HFFc6 (cell line): ENCODE measurements around the gene SDCBP2. TPM values are rescaled to one million over a fixed set of nuclear protein-coding genes. Genes with fewer than 3 reads are reported as not detected.

ENCODE experiments used
- DNase-seq: peaks from one replicate; pipeline ENCODE4 v3.0.0-alpha.2; 2018
- H3K27ac Mint-ChIP-seq: 2 replicates; pipeline ENCODE4 v1.8.0; 2020; ENCODE audit warnings: mild to moderate bottlenecking, mixed read lengths
- H3K27me3 Mint-ChIP-seq: 2 replicates; pipeline ENCODE4 v1.8.0; 2021; ENCODE audit warnings: mild to moderate bottlenecking, moderate library complexity, mixed read lengths; ENCODE audit not compliant: insufficient read depth
- H3K36me3 Mint-ChIP-seq: 2 replicates; pipeline ENCODE4 v1.8.0; 2021; ENCODE audit warnings: low read depth, mixed read lengths
- H3K4me1 Mint-ChIP-seq: 2 replicates; pipeline ENCODE4 v1.8.0; 2020; ENCODE audit warnings: low read depth, mixed read lengths
- H3K4me3 Mint-ChIP-seq: 2 replicates; pipeline ENCODE4 v1.8.0; 2020; ENCODE audit warnings: mild to moderate bottlenecking, moderate library complexity, mixed read lengths
- H3K9me3 Mint-ChIP-seq: 2 replicates; pipeline ENCODE4 v1.8.0; 2020; ENCODE audit warnings: mild to moderate bottlenecking, mixed read lengths
- total RNA-seq, 6 experiments: library from RNA; stranded (reverse); fragmentation: NEBNext Ultra II Directional; extraction: Animal tissue kit (Norgen Biotek cat#: 25700); gene quantifications; 2 replicates in 1 of 6; 3 replicates in 5 of 6; pipeline ENCODE4 v1.2.3, GENCODE V29; 2021
- TF ChIP-seq, protein P1 (sequence below): fragments of 200-600 bp; sonication (generic); IDR thresholded peaks from 2 replicates; pipeline ENCODE4 v1.5.0; 2021; ENCODE audit warnings: antibody characterized with exemption, mild to moderate bottlenecking

Gene SDCBP2
- total RNA-seq, 6 experiments from 2014 or later: 0.51 to 1.5 (median 0.76) TPM

DNA sequence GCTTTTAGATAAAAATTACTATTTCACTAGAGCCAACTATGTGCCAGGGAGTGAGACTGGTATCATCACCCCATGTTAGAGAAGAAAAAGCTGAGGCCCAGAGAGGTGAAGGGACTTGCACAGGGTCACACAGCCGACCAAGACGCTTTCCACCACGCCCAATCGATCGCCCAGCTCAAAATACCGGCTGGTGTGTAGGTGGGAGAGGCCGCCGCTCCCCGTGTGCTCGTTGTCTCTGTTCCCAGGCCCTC lies 63.1 kb downstream of the SDCBP2 start:
- peak overlapping the region; percentile 90 for H3K4me3 Mint-ChIP-seq
- TF ChIP-seq, protein P1, sequence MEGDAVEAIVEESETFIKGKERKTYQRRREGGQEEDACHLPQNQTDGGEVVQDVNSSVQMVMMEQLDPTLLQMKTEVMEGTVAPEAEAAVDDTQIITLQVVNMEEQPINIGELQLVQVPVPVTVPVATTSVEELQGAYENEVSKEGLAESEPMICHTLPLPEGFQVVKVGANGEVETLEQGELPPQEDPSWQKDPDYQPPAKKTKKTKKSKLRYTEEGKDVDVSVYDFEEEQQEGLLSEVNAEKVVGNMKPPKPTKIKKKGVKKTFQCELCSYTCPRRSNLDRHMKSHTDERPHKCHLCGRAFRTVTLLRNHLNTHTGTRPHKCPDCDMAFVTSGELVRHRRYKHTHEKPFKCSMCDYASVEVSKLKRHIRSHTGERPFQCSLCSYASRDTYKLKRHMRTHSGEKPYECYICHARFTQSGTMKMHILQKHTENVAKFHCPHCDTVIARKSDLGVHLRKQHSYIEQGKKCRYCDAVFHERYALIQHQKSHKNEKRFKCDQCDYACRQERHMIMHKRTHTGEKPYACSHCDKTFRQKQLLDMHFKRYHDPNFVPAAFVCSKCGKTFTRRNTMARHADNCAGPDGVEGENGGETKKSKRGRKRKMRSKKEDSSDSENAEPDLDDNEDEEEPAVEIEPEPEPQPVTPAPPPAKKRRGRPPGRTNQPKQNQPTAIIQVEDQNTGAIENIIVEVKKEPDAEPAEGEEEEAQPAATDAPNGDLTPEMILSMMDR: no peak
- H3K27me3 Mint-ChIP-seq: peaks cover 4% of the 10 kb centered on the region; the same call in 1 of the 2 replicates
- peaks cover 10% of the 10 kb centered on the region for H3K9me3 Mint-ChIP-seq
- H3K4me1 Mint-ChIP-seq: peaks cover 36% of the 10 kb centered on the region
- DNase-seq: no peak
- peak overlapping the region; percentile 89 for H3K27ac Mint-ChIP-seq
- H3K36me3 Mint-ChIP-seq: no peaks in the 10 kb centered on the region

DNA sequence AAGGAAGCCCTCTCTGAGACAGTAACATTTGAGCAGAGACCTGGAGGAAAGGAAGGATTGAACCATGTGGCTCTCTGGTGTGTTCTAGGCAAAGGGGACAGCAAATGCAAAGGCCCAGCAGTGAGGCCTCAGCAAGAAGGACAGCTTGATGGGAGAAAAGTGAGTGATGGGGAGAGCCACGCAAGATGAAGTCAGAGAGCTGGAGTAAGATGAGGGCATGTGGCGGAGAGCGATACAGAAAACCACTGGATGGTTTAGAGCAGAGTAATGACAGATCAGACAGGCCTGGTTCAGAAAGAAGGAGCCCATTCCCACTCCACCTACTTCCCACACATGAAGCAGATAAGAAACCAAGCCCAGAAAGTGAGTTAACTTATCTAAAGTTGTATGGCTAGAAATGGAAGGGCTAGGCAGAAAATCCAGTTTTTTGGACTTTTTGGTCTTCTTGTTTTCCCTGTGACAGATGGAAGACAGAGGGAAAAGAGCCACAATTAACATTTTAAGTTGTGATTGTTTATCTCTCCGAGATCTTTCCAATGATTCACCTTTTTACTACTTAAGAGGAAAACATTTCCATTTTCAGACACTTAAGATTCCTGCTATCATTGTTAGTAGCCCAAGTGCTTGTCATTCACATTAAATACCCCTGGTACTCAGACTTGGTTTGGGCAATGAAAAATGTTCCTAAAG lies 63.6 kb downstream of the SDCBP2 start:
- TF ChIP-seq, protein P1: no peak
- Mint-ChIP-seq H3K36me3 (no peaks in the 10 kb centered on the region), H3K4me3 (peak overlapping the region; percentile 90), H3K9me3 (peaks cover 10% of the 10 kb centered on the region), H3K4me1 (peaks cover 36% of the 10 kb centered on the region), H3K27ac (peak overlapping the region; percentile 89), H3K27me3 (peaks cover 4% of the 10 kb centered on the region; the same call in 1 of the 2 replicates)
- DNase-seq: peak; percentile 6

DNA sequence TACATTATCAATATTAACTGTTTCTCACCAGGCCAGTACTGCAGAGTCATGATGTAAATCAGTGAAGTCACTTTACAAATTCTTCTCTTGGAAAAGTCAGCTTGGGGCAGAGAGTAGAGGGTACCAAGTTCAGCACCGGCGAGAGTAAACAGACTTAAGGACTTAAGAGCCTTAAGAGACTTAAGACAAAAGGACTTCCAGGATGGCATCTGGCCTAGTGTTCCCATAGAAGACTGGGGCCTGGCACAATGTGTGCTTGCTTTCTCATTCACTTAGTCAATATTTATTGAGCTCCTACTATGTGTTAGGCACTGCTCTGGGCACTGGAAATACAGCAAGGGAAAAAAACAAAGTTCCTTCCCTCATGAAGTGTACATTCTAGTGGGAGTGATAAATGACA lies 64.2 kb downstream of the SDCBP2 start:
- TF ChIP-seq, protein P1: no peak
- Mint-ChIP-seq H3K36me3 (no peaks in the 10 kb centered on the region), H3K4me3 (peak overlapping the region; percentile 90; the same call in 1 of the 2 replicates), H3K27ac (peak overlapping the region; percentile 89), H3K4me1 (peaks cover 36% of the 10 kb centered on the region), H3K27me3 (peaks cover 4% of the 10 kb centered on the region; the same call in 1 of the 2 replicates), H3K9me3 (peaks cover 10% of the 10 kb centered on the region)
- no peak for DNase-seq

DNA sequence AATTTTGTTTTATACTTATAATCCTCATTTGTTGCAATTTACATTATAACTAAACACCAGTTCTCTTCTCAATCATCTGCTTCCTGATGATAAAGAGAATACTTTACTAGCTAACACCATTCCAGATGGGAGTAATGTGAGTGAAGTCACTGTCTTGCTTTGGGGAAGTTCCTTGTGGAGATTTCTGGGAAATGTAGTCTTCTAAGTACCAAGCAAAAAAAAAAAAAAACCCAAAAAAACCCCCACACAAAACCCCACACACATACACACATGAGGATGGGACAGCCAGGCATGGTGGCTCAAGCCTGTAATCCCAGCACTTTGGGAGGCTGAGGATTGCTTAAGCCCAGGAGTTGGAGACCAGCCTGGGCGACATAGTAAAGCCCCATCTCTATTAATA lies 65.1 kb downstream of the SDCBP2 start:
- peak; percentile 11 for DNase-seq
- no peak overlapping the region for H3K27ac Mint-ChIP-seq
- H3K9me3 Mint-ChIP-seq: peaks cover 10% of the 10 kb centered on the region
- peaks cover 36% of the 10 kb centered on the region for H3K4me1 Mint-ChIP-seq
- no peak overlapping the region for H3K4me3 Mint-ChIP-seq
- H3K36me3 Mint-ChIP-seq: no peaks in the 10 kb centered on the region
- peaks cover 4% of the 10 kb centered on the region; the same call in 1 of the 2 replicates for H3K27me3 Mint-ChIP-seq
- TF ChIP-seq, protein P1: no peak

Other genes with a start within 250 kb of the SDCBP2 start
- 100 to 1,000 TPM; 179 to 208 (median 199) TPM for gene PSMF1, start 210.5 kb downstream of the SDCBP2 start, total RNA-seq
- not detected for gene TMEM74B, start 144.2 kb downstream of the SDCBP2 start, total RNA-seq
- gene C20orf202, start 125.7 kb downstream of the SDCBP2 start, total RNA-seq: not detected
- gene RAD21L1, start 103.1 kb downstream of the SDCBP2 start, total RNA-seq: under 1 TPM; 0.35 to 0.89 (median 0.56) TPM
- gene SNPH, start 62.8 kb downstream of the SDCBP2 start, total RNA-seq: 10 to 100 TPM; 12.0 to 15.3 (median 13.3) TPM
- 100 to 1,000 TPM; 437 to 543 (median 491) TPM for gene FKBP1A, start 63.9 kb upstream of the SDCBP2 start, total RNA-seq
- gene NSFL1C, start 137.7 kb upstream of the SDCBP2 start, total RNA-seq: 100 to 1,000 TPM in 3 of 6 experiments, 10 to 100 TPM in 3; 85.4 to 125 (median 103) TPM
- gene SIRPB2, start 162.3 kb upstream of the SDCBP2 start, total RNA-seq: not detected
- not detected for gene SIRPD, start 228.6 kb upstream of the SDCBP2 start, total RNA-seq